PC-3 (cell line): ENCODE measurements around the gene TMEM82. TPM values are rescaled to one million over a fixed set of nuclear protein-coding genes. Genes with fewer than 3 reads are reported as not detected.

Experiments used
- ATAC-seq: fragments of 200-7000 bp; cut with Tn5 transposase; 2 replicates; pipeline ENCODE4 v1.9.1; 2020; ENCODE audit warnings: mild to moderate bottlenecking, moderate library complexity
- BruUV-seq: library from RNA; stranded (reverse); fragments of 400-500 nt; replicated peaks from 2 replicates; lab custom pipeline; 2021; lab: Mats Ljungman, UMichigan
- CTCF ChIA-PET: fragments of 300-600 bp; sonication (Branson Sonifier 250); formaldehyde crosslinking; loops from one replicate; lab custom pipeline; 2022; ENCODE audit warnings: antibody characterized with exemption; lab: Charles Lee
- POLR2A ChIA-PET: fragments of 300-600 bp; sonication (Branson Sonifier 250); formaldehyde crosslinking; loops from one replicate; lab custom pipeline; 2022; ENCODE audit warnings: antibody characterized with exemption; ENCODE audit not compliant: unreplicated experiment; lab: Charles Lee
- DNase-seq: peaks from one replicate; pipeline ENCODE4 v3.0.0-alpha.2; 2015
- H2AFZ ChIP-seq: fragments of 300-600 bp; sonication (generic); 2 replicates; pipeline ENCODE4 v1.6.0; 2016; ENCODE audit warnings: antibody characterized with exemption, low read length
- H3F3A ChIP-seq: fragments of 300-600 bp; sonication (generic); one replicate; pipeline ENCODE4 v1.6.0; 2017; ENCODE audit warnings: antibody characterized with exemption, low read length, control low read depth, mild to moderate bottlenecking; ENCODE audit not compliant: unreplicated experiment
- H3K27ac ChIP-seq: fragments of 300-600 bp; sonication (generic); 2 replicates; pipeline ENCODE4 v1.5.1; 2016; ENCODE audit warnings: mild to moderate bottlenecking, low read length
- H3K27me3 ChIP-seq: fragments of 300-600 bp; sonication (generic); 2 replicates; pipeline ENCODE4 v1.6.1; 2016; ENCODE audit warnings: low read length, mixed read lengths
- H3K36me3 ChIP-seq: fragments of 300-600 bp; sonication (generic); 2 replicates; pipeline ENCODE4 v1.6.1; 2016; ENCODE audit warnings: low read depth, mixed run types, low read length, mixed read lengths
- H3K4me1 ChIP-seq: fragments of 300-600 bp; sonication (generic); 2 replicates; pipeline ENCODE4 v1.5.1; 2016; ENCODE audit warnings: low read length; ENCODE audit not compliant: insufficient read depth
- H3K4me2 ChIP-seq: fragments of 300-600 bp; sonication (generic); 2 replicates; pipeline ENCODE4 v1.6.0; 2016; ENCODE audit warnings: low read length
- H3K4me3 ChIP-seq: fragments of 300-600 bp; sonication (generic); 2 replicates; pipeline ENCODE4 v1.5.1; 2016; ENCODE audit warnings: mild to moderate bottlenecking, low read length, mixed read lengths
- H3K79me2 ChIP-seq: fragments of 300-600 bp; sonication (generic); 2 replicates; pipeline ENCODE4 v1.6.1; 2017; ENCODE audit warnings: low read length, mixed read lengths
- H3K9ac ChIP-seq: fragments of 300-600 bp; sonication (generic); 2 replicates; pipeline ENCODE4 v1.6.0; 2016; ENCODE audit warnings: mild to moderate bottlenecking, low read length
- H3K9me2 ChIP-seq: fragments of 300-600 bp; sonication (generic); replicated peaks from 2 replicates; pipeline ENCODE4 v1.6.1; 2016; ENCODE audit warnings: mixed run types, low read length, mixed read lengths
- H3K9me3 ChIP-seq: fragments of 300-600 bp; sonication (generic); 2 replicates; pipeline ENCODE4 v1.6.1; 2016; ENCODE audit warnings: low read length, mixed read lengths
- H4K20me1 ChIP-seq: fragments of 300-600 bp; sonication (generic); 2 replicates; pipeline ENCODE4 v1.6.1; 2016; ENCODE audit warnings: low read length, mixed read lengths
- CTCF ChIP-seq: fragments of 300-600 bp; sonication (generic); conservative IDR thresholded peaks from 2 replicates; pipeline ENCODE4 v1.5.1; 2017; ENCODE audit warnings: antibody characterized with exemption, low read depth, mild to moderate bottlenecking, low read length
- EZH2 ChIP-seq: fragments of 300-600 bp; sonication (generic); IDR thresholded peaks from one replicate; pipeline ENCODE4 v1.6.1; 2017; ENCODE audit warnings: antibody characterized with exemption, mild to moderate bottlenecking, low read length; ENCODE audit not compliant: unreplicated experiment
- EZH2phosphoT487 ChIP-seq: fragments of 300-600 bp; sonication (generic); IDR thresholded peaks from 2 replicates; pipeline ENCODE4 v1.6.1; 2018; ENCODE audit warnings: mild to moderate bottlenecking, antibody characterized with exemption, low read length, borderline replicate concordance
- intact Hi-C: fragments of 100-400 bp; cut with micrococcal nuclease; formaldehyde crosslinking; loops from 2 replicates; pipeline ENCODE4 v1.9.0; 2023
- total RNA-seq: library from RNA; depleted of rRNA; stranded (reverse); fragments of >200 nt; gene quantifications from 2 replicates; pipeline ENCODE4 v1.2.3, GENCODE V29; 2014

Gene TMEM82
- total RNA-seq, 1 experiment from 2014 or later = not detected

GRCh38 chr1:15704526-15705183, 37.6 kb upstream of the TMEM82 start:
- H3F3A ChIP-seq = no peaks in the 10 kb centered on the region
- no peak for ATAC-seq
- peaks cover 22% of the 10 kb centered on the region for H3K79me2 ChIP-seq
- H3K4me2 ChIP-seq = no peak overlapping the region
- H2AFZ ChIP-seq = no peak overlapping the region
- POLR2A ChIA-PET = interaction anchor here (0.6 kb wide), 2 partner anchors 37 to 42 kb away, joined by 3 to 4 read pairs; no protein-coding TSS in a partner anchor
- no peaks in the 10 kb centered on the region; the same call in 1 of the 2 replicates for H3K4me1 ChIP-seq
- no peak for TF ChIP-seq CTCF
- no peak for TF ChIP-seq EZH2phosphoT487
- no peak for TF ChIP-seq EZH2
- no peak for DNase-seq
- H3K27me3 ChIP-seq = no peaks in the 10 kb centered on the region
- no peak overlapping the region for H3K9ac ChIP-seq
- H3K4me3 ChIP-seq = no peak overlapping the region
- no peaks in the 10 kb centered on the region for H3K36me3 ChIP-seq
- H3K27ac ChIP-seq = no peak overlapping the region
- H4K20me1 ChIP-seq = no peaks in the 10 kb centered on the region
- BruUV-seq = no TSS peak
- intact Hi-C loops = no loop called here
- no peaks in the 10 kb centered on the region for H3K9me3 ChIP-seq
- H3K9me2 ChIP-seq = no peaks in the 10 kb centered on the region
- CTCF ChIA-PET = no interaction called here

- Histone ChIP-seq H3K36me3 (no peaks in the 10 kb centered on the region), H2AFZ (no peak overlapping the region), H3K4me2 (no peak overlapping the region), H3K4me1 (no peaks in the 10 kb centered on the region; the same call in 1 of the 2 replicates), H3F3A (no peaks in the 10 kb centered on the region), H3K9me3 (no peaks in the 10 kb centered on the region), H3K9me2 (no peaks in the 10 kb centered on the region), H4K20me1 (no peaks in the 10 kb centered on the region), H3K4me3 (no peak overlapping the region), H3K27me3 (no peaks in the 10 kb centered on the region), H3K79me2 (peaks cover 19% of the 10 kb centered on the region), H3K27ac (no peak overlapping the region), H3K9ac (no peak overlapping the region)
- no peak for DNase-seq
- no peak for ATAC-seq
- ChIA-PET POLR2A (interaction anchor here (0.6 kb wide), 1 partner anchor 42 kb away, joined by 4 read pairs; no protein-coding TSS in a partner anchor), CTCF (no interaction called here)
- no peak for TF ChIP-seq CTCF
- no peak for TF ChIP-seq EZH2
- TF ChIP-seq EZH2phosphoT487 = no peak
- intact Hi-C loops = no loop called here
- BruUV-seq = no TSS peak
Measured at GRCh38 chr1:15705184-15705566, 37.1 kb upstream of the TMEM82 start.

GRCh38 chr1:15706751-15707150, 35.5 kb upstream of the TMEM82 start:
- peaks cover 13% of the 10 kb centered on the region for H3K79me2 ChIP-seq
- no peaks in the 10 kb centered on the region for H3K9me3 ChIP-seq
- H3K4me1 ChIP-seq = no peaks in the 10 kb centered on the region; the same call in 1 of the 2 replicates
- no peak overlapping the region for H2AFZ ChIP-seq
- no TSS peak for BruUV-seq
- ChIA-PET CTCF (no interaction called here), POLR2A (no interaction called here)
- no peaks in the 10 kb centered on the region for H3K9me2 ChIP-seq
- intact Hi-C loops = no loop called here
- H4K20me1 ChIP-seq = no peaks in the 10 kb centered on the region
- TF ChIP-seq CTCF (no peak), EZH2 (no peak), EZH2phosphoT487 (no peak)
- DNase-seq = no peak
- H3F3A ChIP-seq = no peaks in the 10 kb centered on the region
- no peak overlapping the region for H3K27ac ChIP-seq
- no peak overlapping the region for H3K4me3 ChIP-seq
- no peaks in the 10 kb centered on the region for H3K27me3 ChIP-seq
- H3K36me3 ChIP-seq = no peaks in the 10 kb centered on the region
- no peak overlapping the region for H3K9ac ChIP-seq
- H3K4me2 ChIP-seq = no peak overlapping the region
- no peak for ATAC-seq
